SK-N-SH (cell line): ENCODE data around the gene TSPAN7.

Source experiments
- POLR2AphosphoS5 ChIP-seq: IDR thresholded peaks from 2 replicates; pipeline ENCODE4 v1.6.1; 2012; ENCODE audit warnings: low read depth, low read length
- RFX5 ChIP-seq: IDR thresholded peaks from 2 replicates; pipeline ENCODE4 v1.6.1; 2012; ENCODE audit warnings: mild to moderate bottlenecking, improper control_type of control experiment, low read length
- SMC3 ChIP-seq: IDR thresholded peaks from 2 replicates; pipeline ENCODE4 v1.6.1; 2012; ENCODE audit warnings: low read depth, low read length, improper control_type of control experiment
- TAF1 ChIP-seq: IDR thresholded peaks from 2 replicates; pipeline ENCODE4 v1.6.1; 2012; ENCODE audit warnings: low read depth, mild to moderate bottlenecking, low read length, moderate library complexity, borderline replicate concordance
- USF1 ChIP-seq: IDR thresholded peaks from 2 replicates; pipeline ENCODE4 v1.4.0; 2012; ENCODE audit warnings: low read depth, borderline replicate concordance
- TF ChIP-seq, protein P1 (sequence below): fragments of 150-350 bp; IDR thresholded peaks from 2 replicates; pipeline ENCODE4 v1.6.1; 2017; ENCODE audit warnings: antibody characterized with exemption, low read length, low read depth, borderline replicate concordance
- TF ChIP-seq, protein P2 (sequence below): fragments of 200-600 bp; sonication (generic); IDR thresholded peaks from 2 replicates; pipeline ENCODE4 v1.6.1; 2017; ENCODE audit warnings: antibody characterized with exemption, mild to moderate bottlenecking, moderate library complexity
- TF ChIP-seq, protein P3 (sequence below): IDR thresholded peaks from 2 replicates; pipeline ENCODE4; 2012

GRCh38 chrX:38672646-38673045 is 111.3 kb downstream of the TSPAN7 start:
- TF ChIP-seq, protein P1, sequence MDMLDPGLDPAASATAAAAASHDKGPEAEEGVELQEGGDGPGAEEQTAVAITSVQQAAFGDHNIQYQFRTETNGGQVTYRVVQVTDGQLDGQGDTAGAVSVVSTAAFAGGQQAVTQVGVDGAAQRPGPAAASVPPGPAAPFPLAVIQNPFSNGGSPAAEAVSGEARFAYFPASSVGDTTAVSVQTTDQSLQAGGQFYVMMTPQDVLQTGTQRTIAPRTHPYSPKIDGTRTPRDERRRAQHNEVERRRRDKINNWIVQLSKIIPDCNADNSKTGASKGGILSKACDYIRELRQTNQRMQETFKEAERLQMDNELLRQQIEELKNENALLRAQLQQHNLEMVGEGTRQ: no peak
- TF ChIP-seq, protein P2, sequence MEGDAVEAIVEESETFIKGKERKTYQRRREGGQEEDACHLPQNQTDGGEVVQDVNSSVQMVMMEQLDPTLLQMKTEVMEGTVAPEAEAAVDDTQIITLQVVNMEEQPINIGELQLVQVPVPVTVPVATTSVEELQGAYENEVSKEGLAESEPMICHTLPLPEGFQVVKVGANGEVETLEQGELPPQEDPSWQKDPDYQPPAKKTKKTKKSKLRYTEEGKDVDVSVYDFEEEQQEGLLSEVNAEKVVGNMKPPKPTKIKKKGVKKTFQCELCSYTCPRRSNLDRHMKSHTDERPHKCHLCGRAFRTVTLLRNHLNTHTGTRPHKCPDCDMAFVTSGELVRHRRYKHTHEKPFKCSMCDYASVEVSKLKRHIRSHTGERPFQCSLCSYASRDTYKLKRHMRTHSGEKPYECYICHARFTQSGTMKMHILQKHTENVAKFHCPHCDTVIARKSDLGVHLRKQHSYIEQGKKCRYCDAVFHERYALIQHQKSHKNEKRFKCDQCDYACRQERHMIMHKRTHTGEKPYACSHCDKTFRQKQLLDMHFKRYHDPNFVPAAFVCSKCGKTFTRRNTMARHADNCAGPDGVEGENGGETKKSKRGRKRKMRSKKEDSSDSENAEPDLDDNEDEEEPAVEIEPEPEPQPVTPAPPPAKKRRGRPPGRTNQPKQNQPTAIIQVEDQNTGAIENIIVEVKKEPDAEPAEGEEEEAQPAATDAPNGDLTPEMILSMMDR: no peak
- no peak for TF ChIP-seq SMC3
- no peak for TF ChIP-seq USF1
- no peak for TF ChIP-seq POLR2AphosphoS5
- TF ChIP-seq, protein P3, sequence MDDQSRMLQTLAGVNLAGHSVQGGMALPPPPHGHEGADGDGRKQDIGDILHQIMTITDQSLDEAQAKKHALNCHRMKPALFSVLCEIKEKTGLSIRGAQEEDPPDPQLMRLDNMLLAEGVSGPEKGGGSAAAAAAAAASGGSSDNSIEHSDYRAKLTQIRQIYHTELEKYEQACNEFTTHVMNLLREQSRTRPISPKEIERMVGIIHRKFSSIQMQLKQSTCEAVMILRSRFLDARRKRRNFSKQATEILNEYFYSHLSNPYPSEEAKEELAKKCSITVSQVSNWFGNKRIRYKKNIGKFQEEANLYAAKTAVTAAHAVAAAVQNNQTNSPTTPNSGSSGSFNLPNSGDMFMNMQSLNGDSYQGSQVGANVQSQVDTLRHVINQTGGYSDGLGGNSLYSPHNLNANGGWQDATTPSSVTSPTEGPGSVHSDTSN: no peak
- TF ChIP-seq TAF1: no peak
- TF ChIP-seq RFX5: no peak
